HG02678 (cell line): ENCODE measurements around the gene RBL2.
"Not testable (repeated sequence)": the region's sequence is repeated elsewhere in the genome, so short reads cannot be mapped to it uniquely, and the experiment has no call there.

ENCODE experiments used
- ATAC-seq: cut with Tn5 transposase; IDR thresholded peaks from one replicate; pipeline ENCODE4 v1.9.1; 2021; ENCODE audit warnings: mild to moderate bottlenecking, moderate library complexity; ENCODE audit not compliant: unreplicated experiment

Gene RBL2

DNA sequence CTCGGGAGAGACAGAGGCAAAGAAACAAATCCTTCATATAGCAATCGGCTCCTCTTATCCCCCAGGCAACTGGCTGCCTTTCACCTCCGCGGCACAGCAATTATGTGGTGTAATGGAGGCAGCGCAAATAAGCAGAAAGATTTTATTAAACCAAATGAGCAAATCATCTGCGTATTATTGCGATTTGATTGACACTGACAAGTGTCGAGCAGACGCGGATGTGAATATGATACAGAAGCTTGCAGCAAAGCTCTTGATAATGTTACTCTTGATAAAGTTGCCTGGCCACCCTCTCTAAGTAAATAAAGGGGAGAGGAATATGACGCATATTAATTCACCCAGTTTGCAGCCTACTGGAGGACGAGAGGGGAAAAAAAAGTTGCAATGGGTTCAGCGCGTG, 95.2 kb downstream of the RBL2 start:
- ATAC-seq: no peak

DNA sequence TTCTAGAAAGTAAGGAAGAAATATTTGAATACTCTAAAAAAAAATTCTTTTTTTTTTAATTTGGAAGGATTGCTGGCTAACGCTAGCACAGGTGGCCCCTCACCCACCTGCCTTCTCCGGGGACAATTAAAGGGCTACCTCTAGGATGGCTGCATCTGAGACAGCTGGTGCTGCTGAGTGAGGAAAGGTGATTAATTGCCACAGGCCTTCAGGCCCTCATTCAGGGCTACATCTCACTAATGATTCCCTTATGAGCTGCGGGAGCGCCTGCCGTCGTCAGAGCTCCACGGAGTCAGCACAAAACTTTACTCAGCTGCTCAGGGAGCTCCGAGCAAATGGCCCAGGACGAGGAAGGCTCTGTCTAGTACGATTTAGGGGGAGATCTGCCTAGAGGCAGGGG, 95.8 kb downstream of the RBL2 start:
- no peak for ATAC-seq

DNA sequence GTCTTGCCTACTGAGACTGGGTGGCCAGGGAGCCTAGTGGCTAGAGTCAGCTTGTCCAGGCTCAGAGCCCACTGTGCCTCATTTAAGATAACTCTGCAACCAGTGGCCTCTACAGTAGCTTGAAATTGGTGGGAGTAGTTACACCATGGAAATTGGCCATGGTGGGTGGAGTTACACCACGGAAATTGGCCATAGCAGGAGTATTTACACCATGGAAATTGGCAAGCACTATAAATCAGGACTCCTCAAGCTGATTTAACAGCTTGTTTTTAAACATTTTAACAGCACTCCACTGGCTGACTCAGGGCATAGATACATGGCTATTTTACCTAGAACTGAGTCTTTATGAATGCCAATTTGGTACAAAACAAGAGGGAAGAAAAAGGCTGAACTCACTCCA, 96.5 kb downstream of the RBL2 start:
- no peak for ATAC-seq

DNA sequence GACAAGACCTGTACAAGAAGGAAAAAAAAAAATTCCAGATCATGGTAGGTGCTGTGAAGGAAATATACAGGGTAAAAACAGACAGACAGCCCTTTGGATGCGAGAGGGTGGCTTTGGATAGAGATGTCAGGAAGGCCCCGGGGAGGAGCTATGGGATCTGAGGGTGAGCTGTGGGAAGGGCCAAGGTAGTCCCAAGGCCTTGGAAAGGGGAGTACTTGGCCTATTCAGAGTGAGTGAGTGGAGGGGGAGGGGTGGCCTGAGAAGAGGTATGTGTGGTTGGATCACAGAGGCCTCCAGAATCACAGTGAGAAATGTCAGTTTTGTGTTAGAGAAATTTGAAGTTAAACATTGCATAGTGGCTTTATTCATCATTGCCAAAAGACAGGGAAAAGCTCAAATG, 99.9 kb downstream of the RBL2 start:
- ATAC-seq: no peak

- no peak for ATAC-seq
Observed at GRCh38 chr16:53537626-53538025, 103.4 kb downstream of the RBL2 start.

DNA sequence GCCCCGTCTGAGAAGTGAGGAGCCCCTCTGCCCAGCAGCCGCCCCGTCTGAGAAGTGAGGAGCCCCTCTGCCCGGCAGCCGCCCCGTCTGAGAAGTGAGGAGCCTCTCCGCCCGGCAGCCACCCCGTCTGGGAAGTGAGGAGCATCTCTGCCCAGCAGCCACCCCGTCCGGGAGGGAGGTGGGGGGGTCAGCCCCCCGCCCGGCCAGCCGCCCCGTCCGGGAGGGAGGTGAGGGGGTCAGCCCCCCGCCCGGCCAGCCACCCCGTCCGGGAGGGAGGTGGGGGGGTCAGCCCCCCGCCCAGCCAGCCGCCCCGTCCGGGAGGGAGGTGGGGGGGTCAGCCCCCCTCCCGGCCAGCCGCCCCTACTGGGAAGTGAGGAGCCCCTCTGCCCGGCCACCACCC, 105.1 kb downstream of the RBL2 start:
- not testable (repeated sequence) for ATAC-seq

DNA sequence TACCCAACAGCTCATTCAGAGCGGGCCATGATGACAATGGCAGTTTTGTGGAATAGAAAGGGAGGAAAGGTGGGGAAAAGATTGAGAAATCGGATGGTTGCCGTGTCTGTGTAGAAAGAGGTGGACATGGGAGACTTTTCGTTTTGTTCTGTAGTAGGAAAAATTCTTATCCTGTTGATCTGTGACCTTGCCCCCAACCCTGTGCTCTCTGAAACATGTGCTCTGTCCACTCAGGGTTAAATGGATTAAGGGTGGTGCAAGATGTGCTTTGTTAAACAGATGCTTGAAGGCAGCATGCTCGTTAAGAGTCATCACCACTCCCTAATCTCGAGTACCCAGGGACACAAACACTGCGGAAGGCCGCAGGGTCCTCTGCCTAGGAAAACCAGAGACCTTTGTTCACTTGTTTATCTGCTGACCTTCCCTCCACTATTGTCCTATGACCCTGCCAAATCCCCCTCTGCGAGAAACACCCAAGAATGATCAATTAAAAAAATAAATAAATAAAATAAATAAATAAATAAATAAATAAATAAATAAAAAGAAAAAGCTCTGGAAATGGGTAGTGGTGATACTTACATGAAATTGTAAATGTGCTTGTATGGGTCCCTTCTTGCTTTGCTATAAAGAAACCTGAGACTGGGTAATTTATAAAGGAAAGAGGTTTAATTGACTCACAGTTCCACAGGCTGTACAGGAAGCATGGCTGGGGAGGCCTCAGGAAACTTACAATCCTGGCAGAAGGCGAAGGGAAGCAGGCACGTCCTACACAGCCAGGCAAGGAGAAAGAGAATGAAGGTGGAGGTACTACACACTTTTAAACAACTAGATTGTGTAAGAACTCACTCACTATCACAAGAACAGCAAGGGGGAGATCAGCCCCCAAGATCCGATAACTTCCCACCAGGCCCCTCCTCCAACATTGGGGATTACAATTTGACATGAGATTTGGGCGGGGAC, 105.8 kb downstream of the RBL2 start:
- not testable (repeated sequence) for ATAC-seq
